Measurements from ENCODE around the gene CKMT2. TPM values are rescaled to one million over a fixed set of nuclear protein-coding genes. Genes with fewer than 3 reads are reported as not detected.

The CKMT2 gene
- total and polyA plus RNA-seq, 2 of the 8 experiments (the other 6 are each of a cell fraction or from before 2014, with no cell fraction given): 2.4 to 5.0 TPM

DNA sequence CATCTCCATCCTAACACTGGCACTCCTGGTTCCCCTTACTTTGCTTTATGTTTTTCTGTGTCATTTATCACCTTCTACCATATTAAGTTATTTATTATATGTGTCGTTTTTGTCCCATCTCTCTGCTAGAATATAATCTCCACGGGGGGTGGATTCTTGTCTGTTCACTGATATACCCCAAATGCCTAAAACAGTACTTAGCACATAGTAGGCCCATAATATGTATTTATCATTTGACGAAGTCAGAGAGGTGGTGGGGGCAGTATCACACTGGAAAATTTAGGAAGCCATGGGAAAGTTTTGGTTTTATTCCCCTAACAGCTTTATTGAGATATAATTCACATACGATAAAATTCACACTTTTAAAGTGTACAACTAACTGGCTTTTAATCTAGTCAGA is 82.7 kb downstream of the CKMT2 start (continued):
- TF ChIP-seq EP300 (IDR thresholded peaks at IDR 0.05; ENCODE audit: borderline replicate concordance in 1 of 2, low read depth in 2 of 2, low read length in 2 of 2) (no peak), KDM4A (IDR thresholded peaks at IDR 0.05; ENCODE audit: low read depth, low read length, severe bottlenecking) (no peak)

Small RNAs within 50 kb of the gene (small RNA-seq; reads per million reads assigned to genes)
- gene AC026436.1 (ENCODE audit: insufficient read depth): not detected

Other genes starting within 250 kb of the CKMT2 start
- 28.9 and 33.6 TPM in 2 replicates for gene ZCCHC9, start 68.3 kb downstream of the CKMT2 start, total RNA-seq (2021; fragmentation: NEBNext Ultra II Directional; extraction: Animal tissue kit (Norgen Biotek cat#: 25700))
- 5.9 and 10.9 TPM in 2 replicates for gene ZCCHC9, start 68.3 kb downstream of the CKMT2 start, polyA plus RNA-seq (2011; rRNA removed)
- 0.33 TPM in 1 of 2 replicates, not detected in the other for gene ACOT12, start 160.8 kb downstream of the CKMT2 start, total RNA-seq (2021; fragmentation: NEBNext Ultra II Directional; extraction: Animal tissue kit (Norgen Biotek cat#: 25700))
- 0.29 and 0.31 TPM in 2 replicates for gene ACOT12, start 160.8 kb downstream of the CKMT2 start, polyA plus RNA-seq (2011; rRNA removed)

Measured in H1 (cell line).